Hepatocyte (in vitro differentiated cells): Measurements from ENCODE around the gene CD8B2.

ENCODE experiments used
- CTCF ChIP-seq: fragments of 200-600 bp; sonication (generic); IDR thresholded peaks from 2 replicates; pipeline ENCODE4 v1.5.1; 2016; ENCODE audit warnings: antibody characterized with exemption, mild to moderate bottlenecking; ENCODE audit not compliant: poor library complexity
- EZH2 ChIP-seq: fragments of 200-600 bp; sonication (generic); IDR thresholded peaks from 2 replicates; pipeline ENCODE4 v1.6.1; 2016; ENCODE audit warnings: antibody characterized with exemption, mild to moderate bottlenecking, borderline replicate concordance

- TF ChIP-seq CTCF (no peak), EZH2 (no peak)
Observed at GRCh38 chr2:106566050-106566449, 78.9 kb downstream of the CD8B2 start.
